HepG2 (cell line): ENCODE measurements around the gene HNRNPUL2. TPM values are rescaled to one million over a fixed set of nuclear protein-coding genes. Genes with fewer than 3 reads are reported as not detected.

Source experiments
- ATAC-seq: fragments of 200-7000 bp; cut with Tn5 transposase; 3 replicates; pipeline ENCODE4 v1.9.1; 2020; ENCODE audit warnings: mild to moderate bottlenecking, moderate library complexity
- BruUV-seq: library from RNA; stranded (reverse); fragments of 400-500 nt; replicated peaks from 2 replicates; lab custom pipeline; 2021; lab: Mats Ljungman, UMichigan
- CTCF ChIA-PET: fragments of 300-600 bp; formaldehyde crosslinking; extraction: SDS; loops from one replicate; lab custom pipeline; 2021; ENCODE audit warnings: low total read pairs, inconsistent platforms, low intra/inter-chr PET ratio; lab: Yijun Ruan, JAX
- POLR2A ChIA-PET: fragments of 350-600 bp; sonication (Branson Sonifier 250); formaldehyde crosslinking; loops from one replicate; lab custom pipeline; 2020; ENCODE audit warnings: antibody characterized with exemption, inconsistent platforms; lab: Yijun Ruan, JAX
- DNase-seq: peaks from one replicate; pipeline ENCODE4 v3.0.0-alpha.2; 2015; ENCODE audit warnings: low spot score
- FAIRE-seq: peaks from 3 replicates; lab custom pipeline; 2011; peaks lifted over from hg19 to GRCh38; lab: Jason Lieb, UNC
- H2AFZ ChIP-seq: one replicate; pipeline ENCODE4 v1.6.1; 2011; ENCODE audit warnings: low read length, inconsistent platforms
- H3K27ac ChIP-seq: fragments of 300-600 bp; 3 replicates; pipeline ENCODE4 v1.8.0; 2011; ENCODE audit warnings: mixed run types, mild to moderate bottlenecking, mixed read lengths, low read length, inconsistent platforms; ENCODE audit not compliant: insufficient read depth; ENCODE audit errors: extremely low read length
- H3K27me3 ChIP-seq, 2 experiments: fragments of 200-600 bp in 1 of 2; 2 replicates in 1 of 2; 3 replicates in 1 of 2; pipeline versions ENCODE4 v1.6.0 to v1.8.0; 2011; ENCODE audit warnings: low read length in 2 of 2, mild to moderate bottlenecking in 2 of 2, moderate library complexity in 2 of 2, inconsistent platforms in 1 of 2; ENCODE audit not compliant: insufficient read depth in 2 of 2, control insufficient read depth in 1 of 2
- H3K36me3 ChIP-seq, 2 experiments: fragments of 200-600 bp in 1 of 2; replicated peaks in 1 of 2; 2 replicates in 1 of 2; 3 replicates in 1 of 2; pipeline versions ENCODE4 v1.5.1 to v1.8.0; 2011; ENCODE audit warnings: low read length in 2 of 2, inconsistent platforms in 1 of 2; ENCODE audit not compliant: insufficient read depth in 2 of 2, control insufficient read depth in 1 of 2
- H3K4me1 ChIP-seq: 2 replicates; pipeline ENCODE4 v1.5.1; 2012; ENCODE audit warnings: low read length, inconsistent platforms; ENCODE audit not compliant: insufficient read depth
- H3K4me2 ChIP-seq: 2 replicates; pipeline ENCODE4 v1.6.0; 2011; ENCODE audit warnings: low read depth, low read length, inconsistent platforms
- H3K4me3 ChIP-seq, 3 experiments: fragments of 200-600 bp in 1 of 3; sonication (generic), shearing (Covaris generic) in 1 of 3; replicated peaks in 1 of 3; 2 replicates each; pipeline ENCODE4 v1.5.1; 2011 to 2016; ENCODE audit warnings: low read length in 3 of 3, inconsistent platforms in 2 of 3, low read depth in 2 of 3, mild to moderate bottlenecking in 2 of 3, control low read depth in 1 of 3, mixed read lengths in 1 of 3; ENCODE audit not compliant: insufficient read depth in 1 of 3
- H3K79me2 ChIP-seq: one replicate; pipeline ENCODE4 v1.6.1; 2011; ENCODE audit warnings: low read length, inconsistent platforms; ENCODE audit not compliant: insufficient read depth
- H3K9ac ChIP-seq: 2 replicates; pipeline ENCODE4 v1.6.0; 2011; ENCODE audit warnings: mild to moderate bottlenecking, low read depth, low read length, inconsistent platforms; ENCODE audit not compliant: insufficient read depth
- H3K9me3 ChIP-seq: 2 replicates; pipeline ENCODE4 v1.5.1; 2012; ENCODE audit warnings: mild to moderate bottlenecking, low read length
- H4K20me1 ChIP-seq: 2 replicates; pipeline ENCODE4 v1.6.0; 2011; ENCODE audit warnings: inconsistent platforms, mild to moderate bottlenecking, low read length, moderate library complexity; ENCODE audit not compliant: insufficient read depth
- E2F5 ChIP-seq: sonication (generic); formaldehyde crosslinking; conservative IDR thresholded peaks from 2 replicates; pipeline ENCODE4 v1.4.0; 2020; ENCODE audit warnings: missing genetic modification reagents
- FOXK1 ChIP-seq: sonication (generic); formaldehyde crosslinking; IDR thresholded peaks from 2 replicates; pipeline ENCODE4 v1.4.0; 2020; ENCODE audit warnings: low read depth, missing genetic modification reagents, borderline replicate concordance
- GLMP ChIP-seq: sonication (generic); formaldehyde crosslinking; IDR thresholded peaks from 2 replicates; pipeline ENCODE4 v1.9.0; 2021; ENCODE audit warnings: missing genetic modification reagents, mild to moderate bottlenecking, borderline replicate concordance
- GMEB1 ChIP-seq: sonication (generic); formaldehyde crosslinking; IDR thresholded peaks from 2 replicates; pipeline ENCODE4 v1.5.1; 2020; ENCODE audit warnings: missing genetic modification reagents, mild to moderate bottlenecking, borderline replicate concordance
- KLF12 ChIP-seq: sonication (generic); formaldehyde crosslinking; IDR thresholded peaks from 2 replicates; pipeline ENCODE4 v1.4.0; 2020; ENCODE audit warnings: missing genetic modification reagents, borderline replicate concordance
- MAFG ChIP-seq: sonication (generic); formaldehyde crosslinking; IDR thresholded peaks from 2 replicates; pipeline ENCODE4 v1.5.1; 2020; ENCODE audit warnings: mild to moderate bottlenecking, missing genetic modification reagents
- RAD21 ChIP-seq: fragments of 450-650 bp; formaldehyde crosslinking; IDR thresholded peaks from 2 replicates; pipeline ENCODE4 v1.5.0; 2020; ENCODE audit warnings: mild to moderate bottlenecking
- RARA ChIP-seq: IDR thresholded peaks from 2 replicates; pipeline ENCODE4 v1.6.1; 2016; ENCODE audit warnings: missing genetic modification reagents, missing compliant biosample characterization
- RBM22 ChIP-seq: fragments of 200-400 bp; formaldehyde crosslinking; optimal IDR thresholded peaks from 2 replicates; pipeline ENCODE3; 2017; ENCODE audit warnings: mild to moderate bottlenecking, low read length, moderate library complexity
- SMAD9 ChIP-seq: sonication (generic); formaldehyde crosslinking; IDR thresholded peaks from 2 replicates; pipeline ENCODE4 v1.5.1; 2020; ENCODE audit warnings: mild to moderate bottlenecking, missing genetic modification reagents
- UBTF ChIP-seq: sonication (generic); formaldehyde crosslinking; IDR thresholded peaks from 2 replicates; pipeline ENCODE4 v1.4.0; 2020; ENCODE audit warnings: mild to moderate bottlenecking, missing genetic modification reagents
- ZEB1 ChIP-seq: IDR thresholded peaks from 2 replicates; pipeline ENCODE4 v1.6.1; 2012; ENCODE audit warnings: mild to moderate bottlenecking, low read depth, inconsistent platforms; ENCODE audit not compliant: insufficient replicate concordance
- ZNF260 ChIP-seq: sonication (generic); formaldehyde crosslinking; IDR thresholded peaks from 2 replicates; pipeline ENCODE4 v1.4.0; 2020; ENCODE audit warnings: missing genetic modification reagents, low read depth, mild to moderate bottlenecking, borderline replicate concordance
- ZNF264 ChIP-seq: sonication (generic); formaldehyde crosslinking; IDR thresholded peaks from 2 replicates; pipeline ENCODE4 v1.4.0; 2020; ENCODE audit warnings: missing genetic modification reagents
- ZNF746 ChIP-seq: sonication (generic); formaldehyde crosslinking; IDR thresholded peaks from 2 replicates; pipeline ENCODE4 v1.8.0; 2022; ENCODE audit warnings: mild to moderate bottlenecking, missing genetic modification reagents
- WGBS: methylation state at CpG from one replicate; pipeline ENCODE4 v1.1.6; 2017; ENCODE audit warnings: low lambda C conversion rate; 5-methylcytosine and 5-hydroxymethylcytosine counted together
- in situ Hi-C: cut with HindIII; loops from 2 replicates; pipeline ENCODE4 v1.10.0; 2017; ENCODE audit warnings: low pct_unique_long_range_greater_than_20kb; ENCODE audit not compliant: extremely low pct_ligation_motif_present
- intact Hi-C: fragments of 100-400 bp; cut with micrococcal nuclease; formaldehyde crosslinking; loops from one replicate; pipeline ENCODE4 v1.10.0; 2022; ENCODE audit not compliant: unreplicated experiment
- polyA plus RNA-seq, 8 experiments: library from polyadenylated mRNA; depleted of rRNA in 3 of 8; stranded (reverse) in 7 of 8; unstranded in 1 of 8; fragments of >200 nt; fragmentation: Illumina TruSeq in 4 of 8; extraction: Trizol in 4 of 8; gene quantifications; 2 replicates each; pipeline versions ENCODE4 v1.2.1 to v1.2.3, GENCODE V29; 2011 to 2016; ENCODE audit warnings: low read depth in 4 of 8, missing spikeins in 1 of 8, mixed read lengths in 1 of 8; ENCODE audit not compliant: insufficient read depth in 1 of 8
- total RNA-seq, 5 experiments: library from RNA; depleted of rRNA; stranded (reverse); fragments of >200 nt; fragmentation: Illumina TruSeq; extraction: Trizol; gene quantifications; 2 replicates each; pipeline ENCODE4 v1.2.3, GENCODE V29; 2016; ENCODE audit warnings: low read depth in 1 of 5

The HNRNPUL2 gene
- total and polyA plus RNA-seq, 2 of the 13 experiments (the other 11 are each of a cell fraction or from before 2014, with no cell fraction given), result 8.4 to 9.6 TPM

- peak; percentile 33; the same call in 1 of the 2 replicates for TF ChIP-seq UBTF (CRISPR knock-in tag)
- TF ChIP-seq RAD21 (CRISPR knock-in tag), result 0 out of 2 replicates have a peak, but pooled peaks have one; percentile 4
- TF ChIP-seq ZEB1, result peak; percentile 16
- 0 out of 2 replicates have a peak, but pooled peaks have one; percentile 11 for TF ChIP-seq RARA (CRISPR knock-in tag)
- peak; percentile 54; the same call in 1 of the 2 replicates for TF ChIP-seq ZNF746 (CRISPR knock-in tag)
- TF ChIP-seq ZNF264 (CRISPR knock-in tag), result 0 out of 2 replicates have a peak, but pooled peaks have one; percentile 13
- TF ChIP-seq SMAD9 (CRISPR knock-in tag), result 0 out of 2 replicates have a peak, but pooled peaks have one; percentile 12
- 0 out of 2 replicates have a peak, but pooled peaks have one; percentile 16 for TF ChIP-seq KLF12 (CRISPR knock-in tag)
- TF ChIP-seq ZNF260 (CRISPR knock-in tag), result 0 out of 2 replicates have a peak, but pooled peaks have one; percentile 18
Measured at GRCh38 chr11:62665599-62666258, 61.5 kb downstream of the HNRNPUL2 start (continued).

GRCh38 chr11:62665075-62665598 is 62.1 kb downstream of the HNRNPUL2 start, which contains the start of the genes C11orf98 and CSKMT:
Gene C11orf98, minus strand, starts transcription at chr11:62665210. Its CDS starts 41 bp downstream, at chr11:62665169.
Gene CSKMT, plus strand, starts transcription at chr11:62665312. Its CDS starts 568 bp downstream, at chr11:62665880.
- POLR2A ChIA-PET, result interaction anchor here (0.7 to 4.5 kb wide), 42 partner anchors 10 to 272 kb away, joined by 3 to 186 read pairs (median 8); partner anchors contain the start of genes AHNAK, B3GAT3, BSCL2 and EEF1G
- H3K36me3 ChIP-seq, result peaks cover 0 to 15% of the 10 kb centered on the region in 2 experiments; a peak in 2 of 5 replicates
- CTCF ChIA-PET, result no interaction called here
- peak within 1 kb of the TSS; percentile 84 for H3K27ac ChIP-seq
- FAIRE-seq (no peak), ATAC-seq (peak; percentile 86), DNase-seq (peak; percentile 85)
- intact Hi-C loops (no loop called here), in situ Hi-C loops (no loop called here)
- H4K20me1 ChIP-seq, result no peaks in the 10 kb centered on the region; the same call in none of the 2 replicates
- 2% methylated on average over 36 of the region's 47 CpGs for WGBS
- peak within 1 kb of the TSS; percentile 85 for H3K4me2 ChIP-seq
- peak within 1 kb of the TSS; percentile 91 for H3K9ac ChIP-seq
- H3K27me3 ChIP-seq, result no peaks in the 10 kb centered on the region; a peak in 1 of 5 replicates
- no peak within 1 kb of the TSS for H2AFZ ChIP-seq
- H3K4me1 ChIP-seq, result peaks cover 47% of the 10 kb centered on the region
- no peaks in the 10 kb centered on the region for H3K9me3 ChIP-seq
- peak within 1 kb of the TSS; percentile 69 to 97 (median 91) for H3K4me3 ChIP-seq
- TSS peak; percentile 91 for BruUV-seq
- peaks cover 35% of the 10 kb centered on the region for H3K79me2 ChIP-seq
- TF ChIP-seq GMEB1 (peak; percentile 45; the same call in 1 of the 2 replicates), E2F5 (CRISPR knock-in tag) (no peak), MAFG (CRISPR knock-in tag) (no peak), GLMP (no peak), RBM22 (peak; percentile 8), FOXK1 (CRISPR knock-in tag) (peak; percentile 68; the same call in 1 of the 2 replicates)
